ENCODE measurements around the gene PARP1.
"Not testable (repeated sequence)": the region's sequence is repeated elsewhere in the genome, so short reads cannot be mapped to it uniquely, and the experiment has no call there.

The PARP1 gene

GRCh38 chr1:226407497-226408284 lies at the start of gene PARP1:
Gene PARP1 (minus strand): TSS chr1:226408093. CDS start chr1:226407929, 164 bp downstream.
- peak; percentile 94 for DNase-seq

GRCh38 chr1:226457307-226457712 lies 49.4 kb upstream of the PARP1 start:
- DNase-seq: no peak

- no peak for DNase-seq
These were observed 48.0 kb upstream of the PARP1 start for GRCh38 chr1:226455843-226456242.

GRCh38 chr1:226454349-226454748 lies 46.5 kb upstream of the PARP1 start:
- no peak for DNase-seq

- no peak for DNase-seq
These were observed 45.3 kb upstream of the PARP1 start for GRCh38 chr1:226453015-226453704.

- DNase-seq: no peak
These were observed 42.8 kb upstream of the PARP1 start for GRCh38 chr1:226450688-226451087.

- DNase-seq: no peak
These were observed 41.9 kb upstream of the PARP1 start for GRCh38 chr1:226449823-226450222.

- DNase-seq: no peak
These were observed 40.2 kb upstream of the PARP1 start for GRCh38 chr1:226447932-226448665.

- no peak for DNase-seq
These were observed 38.2 kb upstream of the PARP1 start for GRCh38 chr1:226446094-226446493.

GRCh38 chr1:226444901-226445300 lies 37.0 kb upstream of the PARP1 start:
- no peak for DNase-seq

GRCh38 chr1:226443439-226443838 lies 35.5 kb upstream of the PARP1 start:
- no peak for DNase-seq

- no peak for DNase-seq
These were observed 35.1 kb upstream of the PARP1 start for GRCh38 chr1:226443033-226443432.

GRCh38 chr1:226441629-226442028 lies 33.7 kb upstream of the PARP1 start:
- DNase-seq: no peak

GRCh38 chr1:226440512-226440911 lies 32.6 kb upstream of the PARP1 start:
- DNase-seq: no peak

- no peak for DNase-seq
These were observed 30.1 kb upstream of the PARP1 start for GRCh38 chr1:226438007-226438406.

- DNase-seq: no peak
These were observed 29.1 kb upstream of the PARP1 start for GRCh38 chr1:226436855-226437491.

GRCh38 chr1:226436472-226436854 lies 28.6 kb upstream of the PARP1 start:
- DNase-seq: no peak

GRCh38 chr1:226433341-226433720 lies 25.4 kb upstream of the PARP1 start:
- DNase-seq: peak; percentile 68

- peak; percentile 69 for DNase-seq
These were observed 24.9 kb upstream of the PARP1 start for GRCh38 chr1:226432586-226433340.

- DNase-seq: not testable (repeated sequence)
These were observed 24.0 kb upstream of the PARP1 start for GRCh38 chr1:226431898-226432297.

GRCh38 chr1:226429858-226430715 lies 22.2 kb upstream of the PARP1 start:
- DNase-seq: no peak

Measured in retina (tissue), 1 donor.